Activated naive CD8-positive, alpha-beta T cell treated with anti-CD3 and anti-CD28 coated beads, Interleukin-2, amount 10 ng/mL, durations not matched to agents 7 days and 5 days (primary cell): ENCODE data around the gene CIRBP. TPM values are rescaled to one million over a fixed set of nuclear protein-coding genes. Genes with fewer than 3 reads are reported as not detected.

Experiments
- ATAC-seq: fragments of 150-1000 bp; cut with Tn5 transposase; one replicate; pipeline ENCODE4 v1.10.0; 2021; ENCODE audit warnings: low read depth, moderate library complexity
- POLR2A ChIA-PET: fragments of 350-600 bp; sonication (Branson Sonifier 250); formaldehyde crosslinking; loops from one replicate; lab custom pipeline; 2021; ENCODE audit warnings: antibody characterized with exemption; lab: Charles Lee
- DNase-seq: peaks from one replicate; pipeline ENCODE4 v3.0.0; 2021
- H3K27ac Mint-ChIP-seq: one replicate; pipeline ENCODE4 v1.8.0; 2022; ENCODE audit warnings: mild to moderate bottlenecking, mixed read lengths
- H3K27me3 Mint-ChIP-seq: one replicate; pipeline ENCODE4 v1.8.0; 2022; ENCODE audit warnings: mild to moderate bottlenecking, moderate library complexity, mixed read lengths
- H3K36me3 Mint-ChIP-seq: one replicate; pipeline ENCODE4 v1.8.0; 2021; ENCODE audit warnings: mild to moderate bottlenecking, mixed read lengths
- H3K4me1 Mint-ChIP-seq: one replicate; pipeline ENCODE4 v1.8.0; 2021; ENCODE audit warnings: mixed read lengths
- H3K4me3 Mint-ChIP-seq: one replicate; pipeline ENCODE4 v1.8.0; 2022; ENCODE audit warnings: mild to moderate bottlenecking, moderate library complexity, mixed read lengths
- H3K9me3 Mint-ChIP-seq: one replicate; pipeline ENCODE4 v1.8.0; 2021; ENCODE audit warnings: mixed read lengths
- total RNA-seq, 2 experiments: library from RNA; stranded (reverse); gene quantifications; one replicate each; pipeline ENCODE4 v1.2.3, GENCODE V29; 2021

Gene CIRBP
- total RNA-seq, 2 experiments from 2014 or later = 327 to 342 TPM

- Mint-ChIP-seq H3K9me3 (no peaks in the 10 kb centered on the region), H3K27ac (peak overlapping the region; percentile 78), H3K4me1 (peaks cover 39% of the 10 kb centered on the region), H3K4me3 (peak overlapping the region; percentile 69), H3K36me3 (peaks cover 18% of the 10 kb centered on the region), H3K27me3 (no peaks in the 10 kb centered on the region)
- ATAC-seq (peak; percentile 25), DNase-seq (peak; percentile 98)
- POLR2A ChIA-PET = interaction anchor here (0.9 to 6.8 kb wide), 10 partner anchors 9 to 192 kb away, joined by 3 to 385 read pairs (median 8); partner anchors contain the start of genes ATP5F1D, FAM174C, GPX4 and MIDN
Observed at GRCh38 chr19:1266129-1266915, 2.8 kb upstream of the CIRBP start.

- Mint-ChIP-seq H3K4me1 (peaks cover 39% of the 10 kb centered on the region), H3K36me3 (peaks cover 22% of the 10 kb centered on the region), H3K27ac (peak overlapping the region; percentile 56), H3K27me3 (no peaks in the 10 kb centered on the region), H3K9me3 (no peaks in the 10 kb centered on the region), H3K4me3 (peak overlapping the region; percentile 69)
- POLR2A ChIA-PET = interaction anchor here (1.2 to 6.8 kb wide), 7 partner anchors 9 to 163 kb away, joined by 4 to 385 read pairs (median 11); partner anchors contain the start of genes ATP5F1D, FAM174C, GPX4 and MIDN
- ATAC-seq = peak; percentile 5
- peak; percentile 91 for DNase-seq
Observed at GRCh38 chr19:1266916-1267476, 2.1 kb upstream of the CIRBP start.

- DNase-seq = peak; percentile 43
Observed at GRCh38 chr19:1267477-1268225, 1.5 kb upstream of the CIRBP start.

GRCh38 chr19:1268226-1269064, 687 bp upstream of the CIRBP start:
- Mint-ChIP-seq H3K27me3 (no peaks in the 10 kb centered on the region), H3K9me3 (no peaks in the 10 kb centered on the region), H3K4me1 (peaks cover 46% of the 10 kb centered on the region), H3K4me3 (peak overlapping the region; percentile 76), H3K36me3 (peaks cover 30% of the 10 kb centered on the region), H3K27ac (peak overlapping the region; percentile 87)
- ATAC-seq = no peak
- POLR2A ChIA-PET = interaction anchor here (0.5 to 6.8 kb wide), 49 partner anchors 9 to 1911 kb away, joined by 3 to 385 read pairs (median 5); partner anchors contain the start of genes ABCA7, ARHGAP45, ATP5F1D and CNN2
- DNase-seq = peak; percentile 43

More at GRCh38 chr19:1267477-1268225, 1.5 kb upstream of the CIRBP start:
- peaks cover 26% of the 10 kb centered on the region for H3K36me3 Mint-ChIP-seq
- H3K9me3 Mint-ChIP-seq = no peaks in the 10 kb centered on the region
- peak overlapping the region; percentile 45 for H3K4me3 Mint-ChIP-seq
- H3K4me1 Mint-ChIP-seq = peaks cover 43% of the 10 kb centered on the region
- POLR2A ChIA-PET = interaction anchor here (2.2 to 6.8 kb wide), 4 partner anchors 8 to 24 kb away, joined by 8 to 385 read pairs (median 31); partner anchors contain the start of genes ATP5F1D and FAM174C
- no peaks in the 10 kb centered on the region for H3K27me3 Mint-ChIP-seq
- peak overlapping the region; percentile 56 for H3K27ac Mint-ChIP-seq
- no peak for ATAC-seq

- peak; percentile 33 for ATAC-seq
- no peaks in the 10 kb centered on the region for H3K27me3 Mint-ChIP-seq
- H3K4me1 Mint-ChIP-seq = peaks cover 51% of the 10 kb centered on the region
- H3K4me3 Mint-ChIP-seq = peak overlapping the region; percentile 94
- H3K27ac Mint-ChIP-seq = peak overlapping the region; percentile 88
- H3K9me3 Mint-ChIP-seq = no peaks in the 10 kb centered on the region
- peaks cover 36% of the 10 kb centered on the region for H3K36me3 Mint-ChIP-seq
- POLR2A ChIA-PET = interaction anchor here (0.6 to 6.8 kb wide), 40 partner anchors 8 to 1346 kb away, joined by 3 to 385 read pairs (median 5); partner anchors contain the start of genes ABCA7, ARHGAP45, ATP5F1D and CNN2
- peak; percentile 95 for DNase-seq
Observed at GRCh38 chr19:1269478-1270212, 513 bp downstream of the CIRBP start.

- DNase-seq (no peak), ATAC-seq (no peak)
- Mint-ChIP-seq H3K36me3 (peaks cover 36% of the 10 kb centered on the region), H3K4me3 (peak overlapping the region; percentile 94), H3K4me1 (peaks cover 47% of the 10 kb centered on the region), H3K9me3 (no peaks in the 10 kb centered on the region), H3K27me3 (no peaks in the 10 kb centered on the region), H3K27ac (peak overlapping the region; percentile 88)
- POLR2A ChIA-PET = interaction anchor here (1.3 to 6.8 kb wide), 6 partner anchors 16 to 336 kb away, joined by 5 to 385 read pairs (median 10); partner anchors contain the start of genes ABCA7 and ATP5F1D
Observed at GRCh38 chr19:1270213-1270853, 1.2 kb downstream of the CIRBP start.

GRCh38 chr19:1270854-1271527, 1.9 kb downstream of the CIRBP start:
- DNase-seq = no peak
- POLR2A ChIA-PET = interaction anchor here (1.6 to 1.9 kb wide), 2 partner anchors 9 to 27 kb away, joined by 5 to 7 read pairs; no protein-coding TSS in a partner anchor
- peaks cover 36% of the 10 kb centered on the region for H3K36me3 Mint-ChIP-seq

GRCh38 chr19:1271528-1272422, 2.6 kb downstream of the CIRBP start:
- POLR2A ChIA-PET = interaction anchor here (1.6 to 1.9 kb wide), 2 partner anchors 10 to 27 kb away, joined by 5 to 7 read pairs; no protein-coding TSS in a partner anchor

More at GRCh38 chr19:1270854-1271527, 1.9 kb downstream of the CIRBP start:
- Mint-ChIP-seq H3K4me1 (peaks cover 45% of the 10 kb centered on the region), H3K27me3 (no peaks in the 10 kb centered on the region), H3K27ac (peak overlapping the region; percentile 88), H3K9me3 (no peaks in the 10 kb centered on the region), H3K4me3 (peak overlapping the region; percentile 94)
- ATAC-seq = no peak

GRCh38 chr19:1272423-1273262, 3.5 kb downstream of the CIRBP start:
- Mint-ChIP-seq H3K36me3 (peaks cover 38% of the 10 kb centered on the region), H3K4me3 (peak overlapping the region; percentile 47), H3K27me3 (no peaks in the 10 kb centered on the region), H3K9me3 (no peaks in the 10 kb centered on the region), H3K4me1 (peaks cover 48% of the 10 kb centered on the region), H3K27ac (peak overlapping the region; percentile 48)
- POLR2A ChIA-PET = interaction anchor here (1.1 to 1.9 kb wide), 4 partner anchors 11 to 206 kb away, joined by 3 to 7 read pairs (median 4); partner anchors contain the start of gene ARHGAP45
- ATAC-seq = no peak
- no peak for DNase-seq

More at GRCh38 chr19:1271528-1272422, 2.6 kb downstream of the CIRBP start:
- Mint-ChIP-seq H3K4me3 (peak overlapping the region; percentile 94), H3K27ac (peak overlapping the region; percentile 88), H3K36me3 (peaks cover 37% of the 10 kb centered on the region), H3K9me3 (no peaks in the 10 kb centered on the region), H3K4me1 (peaks cover 48% of the 10 kb centered on the region), H3K27me3 (no peaks in the 10 kb centered on the region)
- ATAC-seq (no peak), DNase-seq (no peak)
